ENCODE results near the gene LTA. TPM values are rescaled to one million over a fixed set of nuclear protein-coding genes. Genes with fewer than 3 reads are reported as not detected.

Gene LTA
- polyA plus RNA-seq, 1 donor from 2014 or later: not detected

GRCh38 chr6:31577579-31577966, 5.5 kb downstream of the LTA start:
- Histone ChIP-seq H3K27me3 (ENCODE audit: insufficient read depth, low read depth, low read length) (peaks cover 14% of the 10 kb centered on the region), H3K36me3 (ENCODE audit: insufficient read depth, low read length) (no peaks in the 10 kb centered on the region), H3K27ac (ENCODE audit: low read length) (no peak overlapping the region), H4K20me1 (ENCODE audit: insufficient read depth) (no peaks in the 10 kb centered on the region), H3K9me3 (ENCODE audit: low read length) (no peaks in the 10 kb centered on the region), H3K9ac (ENCODE audit: low read length) (no peak overlapping the region), H3K4me3 (ENCODE audit: low read length) (no peak overlapping the region), H3K79me2 (replicated peaks; ENCODE audit: insufficient read depth, low read length) (no peaks in the 10 kb centered on the region), H3K9me2 (ENCODE audit: insufficient read depth, low read length) (no peaks in the 10 kb centered on the region), H3K4me2 (ENCODE audit: low read length) (no peak overlapping the region), H3F3A (ENCODE audit: insufficient read depth, low read length, poor library complexity, severe bottlenecking) (no peaks in the 10 kb centered on the region), H2AFZ (ENCODE audit: low read depth, low read length) (no peak overlapping the region)
- TF ChIP-seq SMC3 (conservative IDR thresholded peaks at IDR 0.05; ENCODE audit: poor library complexity) (no peak), TAF1 (IDR thresholded peaks at IDR 0.05; ENCODE audit: low read depth) (no peak), EP300 (conservative IDR thresholded peaks at IDR 0.05; ENCODE audit: poor library complexity, severe bottlenecking) (no peak), MXI1 (conservative IDR thresholded peaks at IDR 0.05; ENCODE audit: poor library complexity, severe bottlenecking) (no peak), CTCF (IDR thresholded peaks at IDR 0.05; ENCODE audit: poor library complexity, severe bottlenecking) (no peak), REST (IDR thresholded peaks at IDR 0.05; ENCODE audit: borderline replicate concordance) (no peak), EZH2 (IDR thresholded peaks at IDR 0.05; ENCODE audit: borderline replicate concordance, insufficient read depth, low read length, poor library complexity, severe bottlenecking) (no peak)

- H3K27me3 ChIP-seq (ENCODE audit: insufficient read depth, low read depth, low read length): peaks cover 14% of the 10 kb centered on the region
Observed at GRCh38 chr6:31578184-31579118, 6.4 kb downstream of the LTA start.

More at GRCh38 chr6:31578184-31579118, 6.4 kb downstream of the LTA start:
- TF ChIP-seq REST (IDR thresholded peaks at IDR 0.05; ENCODE audit: borderline replicate concordance) (peak; percentile 22), EP300 (conservative IDR thresholded peaks at IDR 0.05; ENCODE audit: poor library complexity, severe bottlenecking) (no peak), MXI1 (conservative IDR thresholded peaks at IDR 0.05; ENCODE audit: poor library complexity, severe bottlenecking) (no peak)
- Histone ChIP-seq H4K20me1 (ENCODE audit: insufficient read depth) (no peaks in the 10 kb centered on the region), H3K9me2 (ENCODE audit: insufficient read depth, low read length) (no peaks in the 10 kb centered on the region), H3K27ac (ENCODE audit: low read length) (no peak overlapping the region), H3K9ac (ENCODE audit: low read length) (no peak overlapping the region), H3F3A (ENCODE audit: insufficient read depth, low read length, poor library complexity, severe bottlenecking) (no peaks in the 10 kb centered on the region), H3K79me2 (replicated peaks; ENCODE audit: insufficient read depth, low read length) (no peaks in the 10 kb centered on the region), H3K4me3 (ENCODE audit: low read length) (no peak overlapping the region), H3K9me3 (ENCODE audit: low read length) (no peaks in the 10 kb centered on the region), H3K4me2 (ENCODE audit: low read length) (no peak overlapping the region), H2AFZ (ENCODE audit: low read depth, low read length) (no peak overlapping the region), H3K36me3 (ENCODE audit: insufficient read depth, low read length) (no peaks in the 10 kb centered on the region)

All from neural cell (in vitro differentiated cells).